AG04449 (cell line): ENCODE measurements around the gene MNT.

Source experiments
- CTCF ChIA-PET: fragments of 350-600 bp; formaldehyde crosslinking; extraction: SDS; loops from one replicate; lab custom pipeline; 2021; ENCODE audit warnings: antibody characterized with exemption; lab: Yijun Ruan, JAX
- POLR2A ChIA-PET: fragments of 400-600, 350-600 bp; formaldehyde crosslinking; extraction: SDS; loops from one replicate; lab custom pipeline; 2020; ENCODE audit warnings: antibody characterized with exemption, inconsistent platforms; lab: Yijun Ruan, JAX
- DNase-seq: peaks from one replicate; pipeline ENCODE4 v3.0.0-alpha.2; 2010; ENCODE audit warnings: low read depth, low spot score
- H3K4me3 ChIP-seq: 2 replicates; pipeline ENCODE4 v1.5.1; 2011; ENCODE audit warnings: low read depth, mild to moderate bottlenecking, control low read depth, low read length
- CTCF ChIP-seq: IDR thresholded peaks from one replicate; pipeline ENCODE4 v1.5.1; 2011; ENCODE audit warnings: mild to moderate bottlenecking, moderate library complexity, low read length, control low read depth, inconsistent platforms; ENCODE audit not compliant: insufficient read depth; ENCODE audit errors: missing control alignments

The MNT gene

GRCh38 chr17:2433696-2434095 is 32.8 kb upstream of the MNT start:
- TF ChIP-seq CTCF = no peak
- H3K4me3 ChIP-seq = no peak overlapping the region
- ChIA-PET CTCF (interaction anchor here (2.2 to 3.8 kb wide), 3 partner anchors 15 to 52 kb away, joined by 8 to 23 read pairs (median 13); no protein-coding TSS in a partner anchor), POLR2A (no interaction called here)
- DNase-seq = no peak

- POLR2A ChIA-PET = interaction anchor here (0.7 kb wide), 1 partner anchor 153 kb away, joined by 3 read pairs; no protein-coding TSS in a partner anchor
- no peak overlapping the region for H3K4me3 ChIP-seq
- DNase-seq = no peak
- CTCF ChIA-PET = interaction anchor here (1.3 to 2.6 kb wide), 4 partner anchors 8 to 46 kb away, joined by 4 to 13 read pairs (median 8); no protein-coding TSS in a partner anchor
- no peak for TF ChIP-seq CTCF
These were observed 27.1 kb upstream of the MNT start for GRCh38 chr17:2427910-2428309.

GRCh38 chr17:2427215-2427614 is 26.4 kb upstream of the MNT start:
- POLR2A ChIA-PET = interaction anchor here (0.7 kb wide), 1 partner anchor 152 kb away, joined by 3 read pairs; no protein-coding TSS in a partner anchor

GRCh38 chr17:2423271-2423670 is 22.4 kb upstream of the MNT start:
- POLR2A ChIA-PET = interaction anchor here (0.7 kb wide), 1 partner anchor 30 kb away, joined by 3 read pairs; no protein-coding TSS in a partner anchor
- no peak for DNase-seq
- CTCF ChIA-PET = interaction anchor here (1.1 to 23.1 kb wide), 2 partner anchors 40 to 252 kb away, joined by 3 to 871 read pairs; no protein-coding TSS in a partner anchor
- no peak for TF ChIP-seq CTCF
- H3K4me3 ChIP-seq = no peak overlapping the region

More at GRCh38 chr17:2427215-2427614, 26.4 kb upstream of the MNT start:
- H3K4me3 ChIP-seq = no peak overlapping the region
- no peak for TF ChIP-seq CTCF
- no peak for DNase-seq
- CTCF ChIA-PET = interaction anchor here (1.3 to 2.6 kb wide), 4 partner anchors 8 to 46 kb away, joined by 4 to 13 read pairs (median 8); no protein-coding TSS in a partner anchor

- POLR2A ChIA-PET = no interaction called here
- H3K4me3 ChIP-seq = no peak overlapping the region
- DNase-seq = no peak
- CTCF ChIA-PET = interaction anchor here (0.8 to 23.1 kb wide), 3 partner anchors 10 to 243 kb away, joined by 3 to 871 read pairs (median 4); no protein-coding TSS in a partner anchor
- no peak for TF ChIP-seq CTCF
These were observed 20.7 kb upstream of the MNT start for GRCh38 chr17:2421315-2422147.

- ChIA-PET CTCF (interaction anchor here (1.2 to 23.1 kb wide), 2 partner anchors 12 to 37 kb away, joined by 3 to 871 read pairs; no protein-coding TSS in a partner anchor), POLR2A (no interaction called here)
- no peak for TF ChIP-seq CTCF
- H3K4me3 ChIP-seq = no peak overlapping the region
- DNase-seq = no peak
These were observed 19.3 kb upstream of the MNT start for GRCh38 chr17:2420176-2420575.
